Endothelial cell of hepatic sinusoid (primary cell): ENCODE data around the gene COG2.
"Not testable (repeated sequence)": the region's sequence is repeated elsewhere in the genome, so short reads cannot be mapped to it uniquely, and the experiment has no call there.

ENCODE experiments used
- in situ Hi-C: cut with HindIII; loops from 2 replicates; pipeline ENCODE4 v1.10.0; 2017; ENCODE audit warnings: low sequenced_read_pairs

The COG2 gene

DNA sequence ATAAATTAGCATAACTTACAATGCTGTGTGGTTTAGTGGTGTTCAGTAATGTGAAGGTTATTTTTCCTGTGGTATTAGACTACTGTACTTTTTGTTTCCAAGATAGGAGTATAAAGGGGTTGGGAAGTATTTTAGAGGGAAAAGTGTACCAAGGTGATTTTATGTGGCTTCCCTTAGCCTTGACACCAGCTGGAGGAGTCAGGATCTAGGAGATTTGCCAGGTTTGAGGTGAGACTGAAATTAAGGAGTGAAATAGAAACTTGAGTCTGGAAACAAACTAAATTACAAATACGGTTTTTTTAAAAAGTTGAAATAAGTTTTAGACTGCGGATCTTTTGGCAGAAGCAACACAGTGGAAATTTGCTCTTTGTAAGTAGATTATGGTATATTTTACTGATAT lies 32.3 kb downstream of the COG2 start:
- in situ Hi-C loops, result no loop called here

DNA sequence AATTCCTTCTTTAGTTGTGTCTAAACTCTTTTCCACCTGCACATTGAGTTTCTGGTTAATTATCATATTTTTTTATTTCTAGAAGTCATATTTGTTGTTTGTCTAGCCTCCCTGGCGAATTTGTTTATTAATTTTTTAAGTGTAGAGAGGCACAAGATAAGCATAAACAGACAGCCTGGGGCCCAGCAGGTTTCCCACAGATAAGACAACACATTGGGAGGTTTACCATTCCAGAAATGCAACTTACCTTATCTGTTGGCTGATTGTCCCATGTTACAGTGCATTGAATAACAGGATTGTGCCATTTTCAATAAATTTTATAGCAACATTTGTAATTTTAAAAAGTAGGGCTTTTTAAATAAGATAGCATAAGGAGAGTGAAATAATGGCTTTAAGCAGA lies 34.9 kb downstream of the COG2 start:
- in situ Hi-C loops, result no loop called here

DNA sequence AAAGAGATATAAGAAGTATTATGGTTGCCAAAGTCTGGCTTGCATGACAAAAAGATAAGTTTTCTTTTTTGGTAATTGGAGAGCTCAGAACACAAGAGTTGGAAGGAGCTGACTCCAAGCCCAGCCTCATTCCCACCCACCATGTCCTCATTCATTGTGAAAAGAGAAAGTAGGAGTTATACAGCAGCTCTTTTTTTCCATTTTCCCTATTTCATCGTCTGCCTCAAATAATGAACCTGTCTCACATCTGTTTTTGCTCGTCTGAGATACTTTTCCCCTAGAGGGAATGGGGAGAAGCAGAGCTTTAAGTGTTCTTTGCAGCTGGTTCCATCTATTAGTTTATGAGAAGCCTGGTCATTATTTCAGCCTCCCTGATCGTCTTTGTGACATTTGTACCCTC lies 36.9 kb downstream of the COG2 start:
- in situ Hi-C loops, result no loop called here

DNA sequence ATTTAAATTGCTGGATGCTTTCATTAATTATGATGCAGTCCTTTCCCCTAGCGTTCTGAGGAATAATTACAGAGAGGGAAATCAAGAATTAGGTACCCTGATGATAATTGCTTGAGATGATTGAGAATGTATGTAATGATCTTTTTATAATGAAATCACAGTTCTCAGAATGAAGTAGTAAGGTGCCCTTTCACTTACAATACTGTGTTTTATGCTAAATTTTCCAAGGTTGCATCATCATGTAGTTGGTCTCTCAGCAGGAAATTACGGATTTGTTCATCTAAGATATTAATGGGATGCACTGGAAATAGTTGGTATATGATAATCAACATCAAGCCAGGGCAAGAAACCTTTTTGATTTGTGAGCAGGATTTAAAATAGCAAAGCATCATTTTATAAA lies 37.5 kb downstream of the COG2 start:
- in situ Hi-C loops, result no loop called here

DNA sequence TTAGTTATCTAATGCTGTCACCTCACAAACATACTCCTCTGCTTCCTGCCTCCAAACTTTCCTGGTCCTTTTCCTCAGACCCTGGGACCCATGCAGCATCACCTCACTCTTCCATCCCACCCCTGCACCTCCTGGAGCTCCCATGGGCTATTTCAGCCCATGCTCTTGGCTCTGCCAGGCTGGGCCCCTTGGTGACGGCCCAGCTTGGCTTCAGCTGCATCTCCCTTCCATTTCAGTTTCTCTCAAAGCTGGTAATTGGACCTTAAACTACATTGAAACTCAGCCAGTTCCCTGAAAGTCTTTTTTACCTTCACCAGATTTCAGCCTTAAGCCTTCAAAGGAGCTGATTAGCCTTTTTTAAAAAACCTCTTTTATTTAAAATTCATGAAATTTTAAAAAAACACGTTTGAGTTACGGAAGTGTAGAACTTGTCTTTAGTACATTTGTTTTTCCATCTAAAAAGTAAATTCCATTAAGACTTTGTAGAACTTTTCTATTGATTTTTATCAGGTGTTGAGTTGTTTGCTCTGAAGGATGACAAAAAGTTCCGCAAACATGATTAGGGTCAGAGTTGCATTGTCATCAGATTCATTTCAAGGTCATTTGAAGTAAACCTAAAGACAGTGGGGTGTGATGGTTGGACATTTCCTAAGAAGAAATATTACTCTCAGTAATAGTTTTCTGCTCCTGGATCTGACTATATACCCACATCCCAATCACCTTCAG lies 38.2 kb downstream of the COG2 start:
- in situ Hi-C loops, result no loop called here

DNA sequence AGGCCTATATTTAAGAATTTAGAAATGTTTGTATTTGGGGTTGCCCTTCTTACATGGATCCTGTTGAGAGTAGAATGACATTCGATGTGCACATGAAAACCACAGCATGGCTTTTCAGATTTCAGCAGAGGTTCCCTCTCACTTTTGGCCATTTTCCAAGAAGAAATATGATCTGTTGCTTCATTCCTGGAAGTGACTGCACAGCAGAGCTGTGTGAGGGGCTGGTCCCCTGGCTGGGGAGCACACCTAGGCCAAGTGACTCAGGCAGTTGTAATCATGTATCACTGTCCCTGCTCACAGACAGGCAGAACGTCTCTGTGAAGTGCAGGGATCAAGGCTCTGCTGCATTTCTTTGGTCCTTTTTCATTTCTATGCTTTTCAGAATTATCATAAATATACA lies 39.3 kb downstream of the COG2 start:
- in situ Hi-C loops, result no loop called here

DNA sequence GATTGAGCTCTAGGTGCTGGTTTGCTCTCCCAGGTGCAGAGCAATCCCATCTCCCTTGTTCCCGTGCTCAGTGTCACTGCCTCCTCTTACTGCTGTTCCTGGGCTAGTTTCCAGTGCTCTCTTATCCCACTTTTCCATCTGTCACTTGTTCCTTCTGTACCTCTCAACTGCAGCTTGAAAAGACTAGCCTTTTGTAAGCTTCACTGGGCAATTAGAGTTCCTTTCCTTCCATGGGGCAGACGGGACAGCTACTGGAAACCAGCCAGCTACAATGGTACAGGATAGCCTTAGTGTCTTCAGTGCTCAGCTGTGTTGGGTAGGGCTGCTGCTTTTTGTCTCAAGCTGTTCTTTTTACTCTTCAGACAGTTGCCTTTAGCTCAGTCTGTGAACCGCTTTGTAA lies 40.0 kb downstream of the COG2 start:
- in situ Hi-C loops, result no loop called here

DNA sequence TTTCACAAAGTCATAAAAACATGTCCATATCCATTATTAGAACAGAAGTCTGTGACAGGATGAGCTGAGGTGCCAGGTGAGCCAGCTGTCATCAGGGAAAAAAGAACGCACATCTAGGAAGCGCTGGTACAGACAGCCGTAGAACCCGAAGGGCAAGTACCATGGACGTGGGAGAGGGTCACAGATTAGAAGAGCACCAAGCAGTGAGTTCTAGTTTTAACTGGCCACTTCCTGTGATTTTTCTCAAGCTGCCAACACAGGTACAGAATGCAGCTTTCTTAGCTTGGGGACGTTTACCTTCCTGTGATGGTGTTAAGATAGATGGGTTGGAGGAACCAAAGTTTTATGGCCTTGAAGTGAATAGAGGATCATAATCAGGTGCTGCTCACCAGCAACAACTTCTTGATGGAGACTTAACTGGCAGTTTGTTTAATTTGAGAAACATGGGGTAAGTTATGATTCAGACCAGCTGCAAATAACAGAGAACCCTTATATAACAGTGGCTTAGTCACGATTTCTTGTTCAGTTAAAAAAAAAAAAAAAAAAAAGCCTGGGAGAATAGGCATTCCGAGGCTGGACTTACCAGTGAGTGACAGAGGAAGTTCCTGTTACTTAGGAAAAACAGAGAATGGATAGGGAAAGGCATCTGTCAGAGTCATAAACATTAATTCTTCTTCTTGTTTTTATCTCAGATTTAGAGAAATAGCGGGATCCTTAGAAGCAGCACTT lies 40.8 kb downstream of the COG2 start:
- in situ Hi-C loops, result no loop called here

DNA sequence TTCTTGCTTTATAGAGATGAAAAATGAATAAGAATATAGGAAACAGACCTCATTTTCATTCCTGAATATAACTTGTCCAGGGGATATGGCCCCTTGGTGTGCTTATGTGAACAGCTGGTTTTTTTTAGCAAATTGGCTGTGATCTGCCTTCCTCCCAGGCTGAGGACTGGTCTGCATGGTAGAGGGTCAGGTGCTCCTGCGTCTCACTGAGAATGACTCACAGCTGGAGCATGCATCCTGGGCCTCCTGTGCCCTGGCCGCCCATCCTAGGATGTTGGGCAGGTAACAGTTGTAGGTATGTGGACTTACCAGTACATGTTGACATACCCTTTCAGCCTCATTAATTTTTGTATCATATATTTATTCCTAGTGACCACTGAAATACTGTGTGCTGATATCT lies 41.9 kb downstream of the COG2 start:
- in situ Hi-C loops, result no loop called here

DNA sequence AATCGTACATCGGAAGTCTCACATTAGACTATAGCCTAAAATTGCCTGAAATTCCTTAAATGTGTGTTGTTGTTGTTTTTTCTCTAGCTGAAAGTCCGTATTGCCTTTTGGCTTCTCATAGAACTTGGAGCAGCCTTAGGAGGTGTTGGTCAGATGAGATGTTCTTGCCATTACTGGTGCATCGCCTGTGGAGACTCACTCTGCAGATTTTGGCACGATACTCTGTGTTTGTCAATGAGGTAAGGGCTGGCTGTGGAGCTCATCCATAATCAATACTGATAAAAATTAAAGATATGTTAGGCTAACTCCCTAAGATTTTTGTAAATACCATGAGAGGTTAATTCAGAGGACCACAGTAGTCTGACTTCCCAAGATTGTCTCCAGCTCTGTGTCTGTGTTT lies 42.7 kb downstream of the COG2 start:
- in situ Hi-C loops, result no loop called here

DNA sequence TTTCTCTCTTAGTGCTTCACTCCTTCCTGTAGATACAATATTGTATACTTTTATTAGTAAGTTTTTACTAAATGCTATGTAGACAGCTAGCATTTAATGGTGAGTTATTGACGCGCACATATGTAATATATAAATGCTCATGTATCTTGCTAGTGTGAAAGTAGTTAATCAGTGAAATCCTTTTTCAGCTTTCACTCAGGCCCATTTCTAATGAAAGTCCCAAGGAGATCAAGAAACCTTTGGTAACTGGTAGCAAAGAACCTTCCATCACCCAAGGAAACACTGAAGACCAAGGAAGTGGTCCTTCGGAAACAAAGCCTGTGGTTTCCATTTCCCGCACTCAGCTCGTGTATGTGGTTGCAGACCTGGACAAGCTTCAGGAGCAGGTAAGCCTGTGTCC lies 44.5 kb downstream of the COG2 start:
- in situ Hi-C loops, result no loop called here

DNA sequence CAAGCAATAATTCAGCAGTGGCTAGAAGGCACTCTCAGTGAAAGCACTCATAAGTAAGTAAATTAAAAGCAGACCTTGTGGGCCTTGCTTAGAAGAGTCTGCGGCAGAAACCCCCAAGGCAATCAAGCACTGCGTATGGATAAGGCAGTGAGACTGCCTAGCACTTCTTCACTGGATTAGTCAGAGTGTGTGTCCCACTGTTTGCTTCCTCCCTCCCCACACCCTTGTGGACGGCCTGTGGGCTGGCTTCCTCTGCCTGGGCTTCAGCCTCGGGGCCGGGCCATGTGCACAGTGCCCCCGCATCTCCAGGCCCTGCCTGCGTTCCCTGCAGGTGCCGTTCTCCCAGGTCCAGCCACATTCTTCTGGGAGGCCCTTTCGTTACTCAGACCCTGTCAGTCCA lies 47.8 kb downstream of the COG2 start:
- in situ Hi-C loops, result no loop called here

DNA sequence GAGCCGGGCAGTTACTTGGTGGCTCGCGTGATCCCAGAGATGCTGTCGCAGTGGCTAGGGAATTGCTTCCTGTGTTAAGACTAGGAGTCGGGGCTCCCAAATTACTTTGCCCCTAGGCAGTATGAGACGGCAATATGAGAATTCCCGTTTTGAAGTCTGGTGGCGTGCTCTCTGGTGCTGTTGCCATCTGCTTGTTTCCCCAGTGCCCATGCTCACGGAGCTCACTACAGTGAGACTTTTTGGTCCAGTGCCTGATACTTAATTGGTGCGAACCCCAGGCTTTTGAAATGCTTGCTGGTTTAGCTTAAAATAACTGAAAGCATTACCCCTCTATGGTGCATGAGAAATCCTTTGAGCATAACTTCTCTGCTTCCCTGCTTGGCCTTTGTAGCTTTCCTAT lies 49.3 kb downstream of the COG2 start:
- in situ Hi-C loops, result no loop called here

DNA sequence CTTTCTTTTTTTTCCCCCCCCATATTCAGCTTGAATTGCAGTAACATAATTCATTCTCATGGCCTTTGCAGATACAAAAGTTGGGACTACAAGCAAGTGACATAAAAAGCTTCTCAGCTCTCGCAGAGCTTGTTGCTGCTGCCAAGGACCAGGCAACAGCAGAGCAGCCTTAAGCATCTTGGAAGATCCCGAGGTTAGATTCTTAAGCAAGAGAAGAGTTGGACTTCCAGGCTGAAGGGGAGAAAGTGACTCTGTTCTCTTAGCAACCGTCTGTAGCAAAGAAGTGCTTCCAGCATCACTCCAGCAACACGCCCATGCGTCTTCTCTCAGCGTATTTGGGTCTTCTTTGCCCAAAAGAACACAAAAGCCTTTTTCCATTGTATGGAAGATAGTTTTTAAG lies 50.9 kb downstream of the COG2 start:
- in situ Hi-C loops, result no loop called here

DNA sequence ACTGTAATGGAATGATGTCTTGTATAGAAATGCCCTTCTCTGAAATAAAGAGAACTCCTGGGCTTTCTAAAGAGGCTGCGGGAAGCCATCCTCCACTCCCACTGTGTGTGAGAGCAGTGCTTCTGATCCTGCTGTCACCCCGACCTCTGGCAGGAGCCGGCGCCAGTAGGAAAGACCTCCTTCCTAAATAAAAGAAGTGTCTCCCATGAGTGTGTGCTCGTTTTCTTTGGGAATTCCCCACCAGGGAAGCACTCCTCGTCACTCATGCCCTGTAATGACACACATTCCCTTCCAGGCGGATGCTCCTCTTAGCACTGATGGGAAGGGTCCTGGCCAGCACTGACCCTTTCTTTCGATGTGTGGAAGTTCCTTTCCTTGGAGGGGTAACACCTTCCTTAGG lies 51.5 kb downstream of the COG2 start:
- in situ Hi-C loops, result no loop called here

DNA sequence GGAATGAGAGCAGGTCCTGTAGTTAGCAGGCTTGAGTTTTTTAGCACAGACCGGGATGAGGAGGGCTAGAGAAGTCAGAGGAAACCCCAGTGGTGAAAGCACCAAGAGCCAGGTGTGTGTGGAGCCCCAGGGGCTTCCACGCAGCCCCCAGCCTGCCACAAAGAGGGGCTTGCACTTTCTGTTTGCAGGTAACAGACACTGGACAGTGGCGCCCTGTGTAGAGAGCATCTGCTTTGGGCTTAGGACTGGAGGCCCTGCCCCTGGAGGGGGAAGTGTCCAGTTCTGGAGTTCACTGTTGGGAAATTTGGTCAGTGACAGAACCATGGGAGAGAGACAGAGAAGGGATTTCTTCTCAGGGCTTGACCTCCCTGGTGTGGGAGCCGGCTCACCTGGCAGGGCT lies 52.2 kb downstream of the COG2 start:
- in situ Hi-C loops, result no loop called here

DNA sequence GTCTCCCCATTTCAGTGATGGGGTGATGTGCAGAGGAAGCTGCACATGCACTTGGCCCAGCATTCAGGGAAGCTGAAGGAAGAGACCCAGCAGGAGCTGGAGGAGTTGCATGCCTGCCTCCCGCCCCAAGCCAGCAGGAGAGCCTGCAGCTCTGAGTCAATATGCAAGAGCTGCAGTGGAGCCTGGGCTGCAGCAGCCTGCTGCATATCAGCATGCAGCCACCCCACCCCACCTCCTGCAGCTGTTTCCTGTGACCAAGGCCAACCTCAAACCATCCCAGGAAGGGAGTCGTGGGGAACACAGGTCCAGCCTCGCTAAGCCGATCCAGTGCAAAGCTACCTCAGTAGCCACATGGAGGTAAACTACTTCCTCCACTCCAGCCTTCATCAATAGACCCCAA lies 52.7 kb downstream of the COG2 start:
- in situ Hi-C loops, result no loop called here

DNA sequence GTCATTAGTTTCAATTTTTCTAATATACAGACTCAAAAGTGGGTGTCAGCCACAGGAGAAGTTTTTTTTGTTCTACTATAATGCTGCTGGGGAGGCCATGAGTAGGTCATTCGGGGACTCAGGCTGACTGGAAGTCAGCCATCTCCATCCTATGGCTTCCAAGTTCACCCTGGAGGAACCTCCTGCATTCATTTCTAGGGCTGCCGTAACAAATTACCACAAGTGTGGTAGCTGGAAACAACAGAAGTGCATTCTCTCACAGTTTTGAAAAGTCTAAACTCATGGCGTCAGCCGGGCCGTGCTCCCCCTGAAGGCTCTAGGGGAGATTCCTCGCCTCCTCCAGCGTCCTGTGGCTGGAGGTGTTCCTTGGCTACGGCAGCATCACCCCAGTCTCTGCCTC lies 53.9 kb downstream of the COG2 start:
- in situ Hi-C loops, result no loop called here

DNA sequence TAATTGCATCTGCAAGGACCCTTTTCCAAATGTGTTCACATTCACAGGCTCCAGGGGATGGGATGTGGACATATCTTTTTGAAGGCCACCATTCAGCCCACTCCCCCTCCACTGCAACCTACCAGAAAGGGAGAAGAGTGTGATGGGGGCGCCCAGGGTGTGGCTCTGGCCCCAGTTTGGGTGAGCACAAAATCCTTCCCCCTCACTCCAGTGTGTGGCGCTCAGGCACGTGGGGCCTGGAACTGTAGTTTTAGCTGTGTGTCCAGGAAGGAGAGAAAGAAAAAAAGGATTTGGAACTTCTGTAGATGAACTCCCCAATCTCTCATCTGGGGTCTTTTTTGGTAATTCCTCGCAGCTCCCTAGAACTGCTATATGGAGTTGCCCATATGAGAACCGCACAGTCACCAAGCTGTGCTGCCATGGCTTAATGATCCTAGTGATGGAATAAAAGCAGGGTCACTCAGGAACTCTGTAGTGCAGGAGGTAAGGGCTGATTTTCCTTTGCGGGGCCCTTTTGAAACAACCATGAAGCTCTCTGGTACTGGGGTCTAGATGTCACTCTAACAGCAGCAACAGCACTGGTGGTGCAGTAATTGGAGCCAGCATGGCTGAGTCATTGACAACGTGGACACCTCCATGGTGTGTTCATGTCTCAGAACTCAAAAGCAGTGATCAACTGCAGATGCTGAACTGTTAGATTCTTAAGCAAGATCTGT lies 54.6 kb downstream of the COG2 start:
- in situ Hi-C loops, result no loop called here

DNA sequence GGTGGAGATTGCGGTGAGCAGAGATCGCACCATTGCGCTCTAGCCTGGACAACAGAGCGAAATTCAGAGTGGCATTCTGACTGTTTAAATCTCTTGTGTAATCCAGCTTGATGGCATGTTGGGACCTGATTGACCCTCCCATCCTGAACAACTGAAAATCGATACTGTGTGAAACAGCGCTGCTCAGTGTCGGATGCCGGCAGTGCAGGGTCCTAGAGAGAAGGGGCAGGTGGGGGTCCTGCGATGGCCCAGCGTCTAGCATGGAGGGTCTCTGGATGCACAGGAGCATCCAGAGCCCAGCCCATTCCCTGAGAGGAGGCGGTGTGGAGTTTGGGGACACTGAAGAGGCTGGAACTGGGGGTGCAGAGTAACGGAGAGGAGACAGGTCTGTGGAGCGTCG lies 55.8 kb downstream of the COG2 start:
- in situ Hi-C loops, result no loop called here

DNA sequence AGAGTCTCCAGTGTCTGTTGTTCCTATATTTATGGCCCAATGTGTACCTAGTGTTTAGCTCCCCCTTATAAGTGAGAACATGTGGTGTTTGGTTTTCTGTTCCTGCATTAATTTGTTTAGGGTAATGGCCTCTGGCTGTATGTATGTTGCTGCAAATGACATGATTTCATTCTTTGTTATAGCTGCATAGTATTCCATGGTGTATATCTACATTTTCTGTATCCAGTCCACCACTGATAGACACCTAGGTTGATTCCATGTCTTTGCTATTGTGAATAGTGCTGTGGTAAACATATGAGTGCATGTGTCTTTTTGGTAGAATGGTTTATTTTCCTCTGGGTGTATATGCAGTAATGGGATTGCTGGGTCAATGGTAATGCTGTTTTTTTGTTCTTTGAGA lies 56.7 kb downstream of the COG2 start:
- in situ Hi-C loops, result not testable (repeated sequence)

DNA sequence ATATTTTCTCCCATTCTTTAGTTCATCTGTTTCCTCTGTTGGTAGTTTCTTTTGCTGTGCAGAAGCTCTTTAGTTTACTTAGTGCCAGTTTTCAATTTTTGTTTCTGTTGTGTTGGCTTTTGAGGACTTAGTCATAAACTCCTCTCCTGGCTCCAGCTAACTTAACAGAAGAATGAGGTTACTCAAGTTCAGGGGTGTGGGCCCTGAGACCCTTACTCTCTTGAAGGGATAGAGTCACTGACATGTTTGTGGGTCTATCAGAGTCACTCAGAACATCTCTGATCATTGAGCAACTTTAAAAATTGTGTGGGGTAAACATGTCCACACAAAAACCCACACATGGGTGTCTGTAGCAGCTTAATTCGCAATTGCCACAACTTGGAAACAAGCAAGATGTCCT lies 57.4 kb downstream of the COG2 start:
- in situ Hi-C loops, result no loop called here
